Measurements from ENCODE around the gene DCAKD. TPM values are rescaled to one million over a fixed set of nuclear protein-coding genes. Genes with fewer than 3 reads are reported as not detected.

The DCAKD gene
- total and polyA plus RNA-seq, 2 of the 8 experiments (the other 6 are each of a cell fraction or from before 2014, with no cell fraction given), result 35.6 to 52.9 TPM

GRCh38 chr17:44998646-44999045 is 52.8 kb downstream of the DCAKD start:
- Histone ChIP-seq H3K4me3 (ENCODE audit: extremely low read depth in 1 of 4, insufficient read depth in 2 of 4, low read depth in 3 of 4, low read length in 4 of 4) (no peak overlapping the region), H3K27me3 (replicated peaks in 1 of 4; ENCODE audit: control insufficient read depth in 3 of 4, extremely low read depth in 1 of 4, insufficient read depth in 3 of 4, low read length in 3 of 4) (peaks cover 0 to 6% (median 1%) of the 10 kb centered on the region in 4 experiments; a peak in 2 of 7 replicates), H3K23me2 (ENCODE audit: low read depth, low read length) (no peaks in the 10 kb centered on the region), H2BK20ac (ENCODE audit: low read length) (no peak overlapping the region), H3K4me2 (ENCODE audit: insufficient read depth in 1 of 2, low read depth in 2 of 2, low read length in 2 of 2) (no peak overlapping the region), H3K14ac (ENCODE audit: insufficient read length) (no peak overlapping the region), H3K9me3 (ENCODE audit: insufficient read depth in 2 of 2, low read depth in 1 of 2, low read length in 1 of 2) (peaks cover 0 to 7% of the 10 kb centered on the region in 2 experiments; a peak in 2 of 4 replicates), H2AFZ (ENCODE audit: low read length) (no peak overlapping the region), H3K9ac (replicated peaks in 1 of 4; ENCODE audit: extremely low read depth in 1 of 4, low read depth in 3 of 4, low read length in 3 of 4) (no peak overlapping the region), H4K20me1 (replicated peaks in 1 of 2; ENCODE audit: control insufficient read depth in 1 of 2, insufficient read depth in 2 of 2, low read length in 2 of 2) (no peaks in the 10 kb centered on the region), H2AK5ac (ENCODE audit: low read depth, low read length) (no peak overlapping the region), H3K18ac (ENCODE audit: extremely low read depth, low read length) (no peak overlapping the region), H3K27ac (ENCODE audit: low read depth, low read length) (no peak overlapping the region), H2BK5ac (ENCODE audit: low read depth, low read length) (no peak overlapping the region), H3K23ac (ENCODE audit: insufficient read length) (no peak overlapping the region), H3K36me3 (ENCODE audit: control insufficient read depth in 2 of 4, insufficient read depth in 4 of 4, low read length in 3 of 4) (no peaks in the 10 kb centered on the region), H4K5ac (ENCODE audit: insufficient read length, low read depth, low read length) (no peak overlapping the region), H2BK12ac (ENCODE audit: low read depth, low read length) (no peak overlapping the region), H2BK15ac (ENCODE audit: low read length) (no peak overlapping the region), H3K56ac (replicated peaks; ENCODE audit: insufficient read length, low read depth, low read length) (no peak overlapping the region), H3K4ac (replicated peaks; ENCODE audit: insufficient read length, low read depth, low read length) (no peak overlapping the region), H2BK120ac (replicated peaks; ENCODE audit: low read depth, low read length) (no peak overlapping the region), H4K8ac (ENCODE audit: extremely low read depth, insufficient read depth, low read length) (no peak overlapping the region), H3K4me1 (replicated peaks in 1 of 4; ENCODE audit: control insufficient read depth in 3 of 4, insufficient read depth in 4 of 4, low read length in 3 of 4) (peaks cover 0 to 4% (median 0%) of the 10 kb centered on the region in 4 experiments; a peak in 4 of 7 replicates), H4K91ac (replicated peaks; ENCODE audit: insufficient read length, low read length) (no peak overlapping the region), H3K79me2 (ENCODE audit: control insufficient read depth in 1 of 2, insufficient read depth in 2 of 2, low read length in 2 of 2) (no peaks in the 10 kb centered on the region; a peak in 1 of 4 replicates), H3K79me1 (ENCODE audit: low read depth, low read length) (no peaks in the 10 kb centered on the region)
- DNase-seq (ENCODE audit: low read depth in 1 of 2, low spot score in 2 of 2) (no peak), FAIRE-seq (no peak)
- ChIA-PET POLR2A (ENCODE audit: partially characterized antibody) (no interaction called here), CTCF (ENCODE audit: partially characterized antibody) (interaction anchor here (1.0 to 16.0 kb wide), 8 partner anchors 8 to 134 kb away, joined by 3 to 102 read pairs (median 4); no protein-coding TSS in a partner anchor)
- TF ChIP-seq FOSL1 (IDR thresholded peaks at IDR 0.05; ENCODE audit: insufficient read depth, low read depth, low read length) (no peak), CBX8 (IDR thresholded peaks at IDR 0.05; ENCODE audit: borderline replicate concordance, low read depth, low read length) (no peak)
